ENCODE measurements around the gene UPK2.

Gene UPK2

DNA sequence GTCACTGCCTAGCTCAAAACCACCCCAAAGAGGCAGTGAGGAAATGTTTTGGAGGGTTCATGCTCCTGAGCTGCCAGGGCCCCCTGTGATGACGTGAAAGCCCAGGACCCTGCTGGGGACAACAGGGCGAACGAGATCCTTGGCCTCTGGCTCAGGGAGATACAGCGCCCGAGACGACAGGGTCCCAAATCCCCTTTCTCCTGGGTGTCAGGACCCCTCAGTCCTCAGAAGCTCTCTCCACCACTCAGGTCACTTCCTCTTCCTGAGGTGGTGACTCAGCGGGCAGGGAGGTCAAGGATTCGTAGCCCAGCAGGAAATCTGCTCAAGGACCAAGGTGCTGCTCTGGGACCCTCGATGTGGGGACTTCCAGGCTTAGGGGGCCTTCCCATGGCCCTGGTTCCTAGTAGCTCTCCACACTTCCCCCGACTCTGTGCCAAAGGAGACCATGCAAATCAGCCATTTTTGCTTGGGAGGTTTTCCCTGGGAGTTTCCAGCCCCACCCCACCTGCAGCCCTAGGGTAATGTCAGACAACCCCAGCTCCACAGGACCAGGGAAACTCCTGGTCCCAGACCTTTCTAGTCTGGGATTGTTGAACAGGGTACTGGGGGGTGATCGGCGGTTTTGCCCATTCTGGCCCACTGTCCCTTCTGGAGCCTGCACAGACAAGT is 43.2 kb upstream of the UPK2 start:
- no peak overlapping the region; the same call in 1 of the 2 replicates for H3K4me3 ChIP-seq (ENCODE audit: low read length)
- no peaks in the 10 kb centered on the region for H3K36me3 ChIP-seq (ENCODE audit: control insufficient read depth, insufficient read depth, low read length)
- no peaks in the 10 kb centered on the region for H3K27me3 ChIP-seq (ENCODE audit: control insufficient read depth, insufficient read depth, low read length)
- peaks cover 44% of the 10 kb centered on the region for H3K4me1 ChIP-seq (ENCODE audit: control insufficient read depth, insufficient read depth, low read length)
- H3K9me3 ChIP-seq (ENCODE audit: control insufficient read depth, insufficient read depth, low read length), result no peaks in the 10 kb centered on the region
- no peak for DNase-seq (ENCODE audit: low read depth, low spot score)
- WGBS (ENCODE audit: insufficient coverage, insufficient read length), result no CpG with 5 or more reads among the region's 12 CpGs
- H3K27ac ChIP-seq (ENCODE audit: low read length), result peak overlapping the region; percentile 10

GRCh38 chr11:118913411-118914125 is 42.5 kb upstream of the UPK2 start:
- Histone ChIP-seq H3K4me1 (ENCODE audit: control insufficient read depth, insufficient read depth, low read length) (peaks cover 43% of the 10 kb centered on the region), H3K27me3 (ENCODE audit: control insufficient read depth, insufficient read depth, low read length) (no peaks in the 10 kb centered on the region), H3K27ac (ENCODE audit: low read length) (no peak overlapping the region), H3K9me3 (ENCODE audit: control insufficient read depth, insufficient read depth, low read length) (no peaks in the 10 kb centered on the region), H3K4me3 (ENCODE audit: low read length) (no peak overlapping the region), H3K36me3 (ENCODE audit: control insufficient read depth, insufficient read depth, low read length) (no peaks in the 10 kb centered on the region)
- WGBS (ENCODE audit: insufficient coverage, insufficient read length), result no CpG with 5 or more reads among the region's 9 CpGs
- DNase-seq (ENCODE audit: low read depth, low spot score), result no peak

GRCh38 chr11:118914178-118914918 is 41.8 kb upstream of the UPK2 start:
- Histone ChIP-seq H3K27ac (ENCODE audit: low read length) (no peak overlapping the region), H3K4me3 (ENCODE audit: low read length) (no peak overlapping the region), H3K4me1 (ENCODE audit: control insufficient read depth, insufficient read depth, low read length) (peaks cover 42% of the 10 kb centered on the region), H3K9me3 (ENCODE audit: control insufficient read depth, insufficient read depth, low read length) (no peaks in the 10 kb centered on the region), H3K27me3 (ENCODE audit: control insufficient read depth, insufficient read depth, low read length) (no peaks in the 10 kb centered on the region), H3K36me3 (ENCODE audit: control insufficient read depth, insufficient read depth, low read length) (no peaks in the 10 kb centered on the region)
- no CpG with 5 or more reads among the region's 15 CpGs for WGBS (ENCODE audit: insufficient coverage, insufficient read length)
- DNase-seq (ENCODE audit: low read depth, low spot score), result no peak

DNA sequence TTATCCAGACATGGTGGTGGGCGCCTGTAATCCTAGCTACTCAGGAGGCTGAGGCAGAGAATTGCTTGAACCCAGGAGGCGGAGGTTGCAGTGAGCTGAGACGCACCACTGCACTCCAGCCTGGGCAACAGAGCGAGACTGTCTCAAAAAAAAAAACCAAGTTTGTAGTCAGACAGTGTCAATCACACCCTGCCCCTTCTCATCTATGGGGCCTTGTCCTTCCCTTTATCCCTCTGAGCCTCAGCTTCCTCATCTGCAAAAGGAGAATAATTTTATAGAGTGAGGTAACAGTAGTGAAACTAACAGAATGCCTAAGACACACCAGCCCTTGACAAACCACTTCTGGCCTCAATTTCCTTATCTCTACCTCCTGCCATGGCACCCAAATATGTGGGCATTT is 41.1 kb upstream of the UPK2 start:
- Histone ChIP-seq H3K4me3 (ENCODE audit: low read length) (no peak overlapping the region), H3K9me3 (ENCODE audit: control insufficient read depth, insufficient read depth, low read length) (no peaks in the 10 kb centered on the region), H3K4me1 (ENCODE audit: control insufficient read depth, insufficient read depth, low read length) (peaks cover 37% of the 10 kb centered on the region), H3K27ac (ENCODE audit: low read length) (no peak overlapping the region), H3K27me3 (ENCODE audit: control insufficient read depth, insufficient read depth, low read length) (no peaks in the 10 kb centered on the region), H3K36me3 (ENCODE audit: control insufficient read depth, insufficient read depth, low read length) (no peaks in the 10 kb centered on the region)
- DNase-seq (ENCODE audit: low read depth, low spot score), result no peak
- WGBS (ENCODE audit: insufficient coverage, insufficient read length), result no CpG with 5 or more reads among the region's 4 CpGs

DNA sequence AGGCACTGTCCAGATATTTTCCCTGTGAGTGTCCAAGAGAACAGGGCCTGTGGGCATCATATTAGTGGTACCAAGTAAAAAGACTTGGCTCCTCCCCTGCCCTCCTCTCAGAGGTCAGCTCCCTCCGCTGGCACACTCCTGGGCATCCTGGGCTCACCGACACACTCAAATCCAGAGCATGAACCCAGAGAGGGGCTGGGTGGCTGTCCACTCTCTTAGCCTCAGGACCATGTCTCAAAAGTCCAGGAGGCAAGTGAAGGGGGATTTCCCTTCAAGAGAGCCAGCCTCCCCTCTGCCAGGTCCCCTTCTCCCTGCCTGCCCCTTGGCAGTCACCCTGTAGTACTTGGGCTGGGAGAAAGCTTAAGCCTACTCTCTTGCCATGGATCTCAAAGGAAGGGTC is 40.7 kb upstream of the UPK2 start:
- peaks cover 38% of the 10 kb centered on the region for H3K4me1 ChIP-seq (ENCODE audit: control insufficient read depth, insufficient read depth, low read length)
- H3K36me3 ChIP-seq (ENCODE audit: control insufficient read depth, insufficient read depth, low read length), result no peaks in the 10 kb centered on the region
- DNase-seq (ENCODE audit: low read depth, low spot score), result no peak
- H3K27ac ChIP-seq (ENCODE audit: low read length), result no peak overlapping the region
- H3K9me3 ChIP-seq (ENCODE audit: control insufficient read depth, insufficient read depth, low read length), result no peaks in the 10 kb centered on the region
- no CpG with 5 or more reads among the region's 2 CpGs for WGBS (ENCODE audit: insufficient coverage, insufficient read length)
- no peaks in the 10 kb centered on the region for H3K27me3 ChIP-seq (ENCODE audit: control insufficient read depth, insufficient read depth, low read length)
- no peak overlapping the region for H3K4me3 ChIP-seq (ENCODE audit: low read length)

- H3K27me3 ChIP-seq (ENCODE audit: control insufficient read depth, insufficient read depth, low read length), result no peaks in the 10 kb centered on the region
- no peak overlapping the region for H3K27ac ChIP-seq (ENCODE audit: low read length)
- H3K9me3 ChIP-seq (ENCODE audit: control insufficient read depth, insufficient read depth, low read length), result no peaks in the 10 kb centered on the region
- WGBS (ENCODE audit: insufficient coverage, insufficient read length), result no CpG with 5 or more reads among the region's 10 CpGs
- no peak for DNase-seq (ENCODE audit: low read depth, low spot score)
- H3K36me3 ChIP-seq (ENCODE audit: control insufficient read depth, insufficient read depth, low read length), result no peaks in the 10 kb centered on the region
- no peak overlapping the region for H3K4me3 ChIP-seq (ENCODE audit: low read length)
- peaks cover 42% of the 10 kb centered on the region for H3K4me1 ChIP-seq (ENCODE audit: control insufficient read depth, insufficient read depth, low read length)
These were observed 39.9 kb upstream of the UPK2 start for GRCh38 chr11:118915941-118916841.

- Histone ChIP-seq H3K4me3 (ENCODE audit: low read length) (no peak overlapping the region), H3K27ac (ENCODE audit: low read length) (no peak overlapping the region), H3K4me1 (ENCODE audit: control insufficient read depth, insufficient read depth, low read length) (peaks cover 43% of the 10 kb centered on the region), H3K9me3 (ENCODE audit: control insufficient read depth, insufficient read depth, low read length) (no peaks in the 10 kb centered on the region), H3K36me3 (ENCODE audit: control insufficient read depth, insufficient read depth, low read length) (no peaks in the 10 kb centered on the region), H3K27me3 (ENCODE audit: control insufficient read depth, insufficient read depth, low read length) (no peaks in the 10 kb centered on the region)
- WGBS (ENCODE audit: insufficient coverage, insufficient read length), result no CpG with 5 or more reads among the region's 8 CpGs
- DNase-seq (ENCODE audit: low read depth, low spot score), result no peak
These were observed 39.2 kb upstream of the UPK2 start for GRCh38 chr11:118916842-118917388.

DNA sequence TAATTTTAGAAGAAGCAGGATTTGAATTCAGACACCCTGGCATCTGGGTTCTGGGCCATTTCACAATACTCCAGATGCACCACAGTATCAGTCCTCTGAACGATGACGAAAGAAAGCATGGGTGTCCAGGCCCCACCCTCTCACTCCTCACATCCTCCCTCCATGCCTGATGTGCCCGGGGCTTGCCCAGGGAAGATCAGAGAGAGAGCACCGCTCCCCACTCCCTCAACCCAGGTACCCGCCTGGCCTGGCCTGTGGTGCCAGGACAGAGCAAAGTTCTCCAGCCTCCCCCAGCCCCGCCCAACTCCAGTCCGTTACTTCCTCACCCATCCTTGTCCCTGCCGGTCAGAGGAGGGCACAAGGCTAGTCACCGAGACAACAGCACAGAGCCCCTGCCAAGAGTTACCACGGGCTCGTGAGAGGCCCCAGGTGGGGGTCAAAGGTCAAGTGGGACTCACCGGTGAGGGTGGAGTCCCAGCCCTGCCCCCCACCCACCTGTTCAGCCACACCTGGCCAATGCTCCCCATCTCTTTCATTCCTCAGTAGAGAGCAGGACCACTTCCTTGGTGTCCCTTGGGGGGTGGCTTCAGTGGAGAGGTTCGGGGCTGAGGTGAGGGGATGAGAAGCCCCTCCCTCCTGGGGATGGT is 38.5 kb upstream of the UPK2 start:
- Histone ChIP-seq H3K4me3 (ENCODE audit: low read length) (no peak overlapping the region), H3K36me3 (ENCODE audit: control insufficient read depth, insufficient read depth, low read length) (no peaks in the 10 kb centered on the region), H3K9me3 (ENCODE audit: control insufficient read depth, insufficient read depth, low read length) (no peaks in the 10 kb centered on the region), H3K27ac (ENCODE audit: low read length) (no peak overlapping the region), H3K4me1 (ENCODE audit: control insufficient read depth, insufficient read depth, low read length) (peaks cover 47% of the 10 kb centered on the region), H3K27me3 (ENCODE audit: control insufficient read depth, insufficient read depth, low read length) (no peaks in the 10 kb centered on the region)
- no peak for DNase-seq (ENCODE audit: low read depth, low spot score)
- no CpG with 5 or more reads among the region's 13 CpGs for WGBS (ENCODE audit: insufficient coverage, insufficient read length)

GRCh38 chr11:118918128-118918685 is 37.9 kb upstream of the UPK2 start:
- no peak for DNase-seq (ENCODE audit: low read depth, low spot score)
- Histone ChIP-seq H3K4me3 (ENCODE audit: low read length) (no peak overlapping the region), H3K27me3 (ENCODE audit: control insufficient read depth, insufficient read depth, low read length) (no peaks in the 10 kb centered on the region), H3K27ac (ENCODE audit: low read length) (no peak overlapping the region), H3K36me3 (ENCODE audit: control insufficient read depth, insufficient read depth, low read length) (no peaks in the 10 kb centered on the region), H3K9me3 (ENCODE audit: control insufficient read depth, insufficient read depth, low read length) (no peaks in the 10 kb centered on the region), H3K4me1 (ENCODE audit: control insufficient read depth, insufficient read depth, low read length) (peaks cover 42% of the 10 kb centered on the region)
- WGBS (ENCODE audit: insufficient coverage, insufficient read length), result no CpG with 5 or more reads among the region's 14 CpGs
